Heart left ventricle (tissue), 13 donors: Measurements from ENCODE around the gene SLC16A7.

Source experiments
- CTCF ChIP-seq, 12 donors: fragments of 200-600 bp; sonication (generic) in 4 of 12; IDR thresholded peaks; one replicate each; pipeline versions ENCODE4 v1.5.0 to v1.8.0; 2018 to 2022; ENCODE audit warnings: antibody characterized with exemption in 12 of 12, mild to moderate bottlenecking in 5 of 12
- POLR2A ChIP-seq, 2 donors: fragments of 450-650 bp; IDR thresholded peaks; one replicate each; pipeline ENCODE4 v1.6.1; 2017; ENCODE audit warnings: antibody characterized with exemption in 2 of 2, mild to moderate bottlenecking in 2 of 2, moderate library complexity in 2 of 2
- donor health status: ischemic (EF 13 %, LVEDD 7.1; RV severe dilation, severe dysfunction).
- donor health status: DM: no; HTN: yes; CAD: no.
- donor health status: DM: no; HTN: no; CAD: no.
- donor health status: ischemic (EF 25% LVEDD 6.9; RV normal size, moderate dysfunction).
- donor health status: ischemic (EF 25% LVEDD 5.7; RV mildly dilated, moderate dysfunction).
- donor health status: ischemic (EF 35%, LVEDD 5.7; RV mildly dilated, moderate dysfunction).
- donor health status: nonischemic (EF 11% LVEDD 7.7; RV severe dilation, severe dysfunction).
- donor health status: DM: yes; HTN: yes; CAD: no.
- donor health status: PGD.
- donor health status: ischemic (EF 29% LVEDD 5.4; RV normal size, mild dysfunction).
- donor health status: nonischemic (EF 23%, LVEDD 6.1; RV moderate dilation, normal function).

DNA sequence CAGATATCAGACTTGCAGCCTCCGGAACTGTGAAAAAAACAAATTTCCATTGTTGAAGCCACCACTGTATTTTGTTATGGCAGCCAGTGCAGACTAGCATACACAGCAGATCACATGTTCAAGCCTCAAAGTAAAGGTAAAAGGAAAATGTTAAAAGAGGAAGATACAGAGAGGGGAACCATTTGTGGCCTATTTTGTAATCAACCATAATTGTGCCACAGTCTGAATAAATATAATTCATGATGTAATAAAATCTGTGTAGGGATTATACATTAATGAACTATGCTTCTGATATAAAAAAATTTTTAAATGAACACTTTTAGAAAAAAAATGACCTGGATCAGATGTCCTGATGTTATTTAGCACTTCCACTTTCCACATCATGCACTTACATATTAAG lies 79.6 kb downstream of the SLC16A7 start:
- TF ChIP-seq CTCF (IDR thresholded peaks at IDR 0.05) (no peak), POLR2A (IDR thresholded peaks at IDR 0.05) (no peak)
